Inferior parietal cortex (tissue), 1 donor: ENCODE measurements around the gene BMERB1.
"Not testable (repeated sequence)": the region's sequence is repeated elsewhere in the genome, so short reads cannot be mapped to it uniquely, and the experiment has no call there.

Experiments used
- DNase-seq: peaks from one replicate; pipeline ENCODE4 v3.0.0-alpha.2; 2016; ENCODE audit errors: extremely low spot score

Gene BMERB1

GRCh38 chr16:15434425-15435215 is at the start of gene BMERB1:
Gene BMERB1 (plus strand): TSS chr16:15434588. CDS start chr16:15434654, 66 bp downstream.
- DNase-seq, result peak; percentile 85

GRCh38 chr16:15388060-15388459 is 46.3 kb upstream of the BMERB1 start:
- DNase-seq, result not testable (repeated sequence)

- not testable (repeated sequence) for DNase-seq
These were observed 44.5 kb upstream of the BMERB1 start for GRCh38 chr16:15389916-15390315.

- not testable (repeated sequence) for DNase-seq
These were observed 41.4 kb upstream of the BMERB1 start for GRCh38 chr16:15393025-15393424.

- DNase-seq, result peak; percentile 9
These were observed 38.5 kb upstream of the BMERB1 start, which contains the start of gene MPV17L for GRCh38 chr16:15395631-15396508. Gene MPV17L (plus strand): TSS chr16:15395754. CDS start chr16:15395898, 144 bp downstream.

- DNase-seq, result not testable (repeated sequence)
These were observed 37.9 kb upstream of the BMERB1 start for GRCh38 chr16:15396509-15396829.

GRCh38 chr16:15396948-15397594 is 37.3 kb upstream of the BMERB1 start:
- DNase-seq, result no peak

GRCh38 chr16:15398618-15399316 is 35.6 kb upstream of the BMERB1 start:
- DNase-seq, result no peak

- DNase-seq, result no peak
These were observed 35.1 kb upstream of the BMERB1 start for GRCh38 chr16:15399317-15399716.

GRCh38 chr16:15400314-15400713 is 34.1 kb upstream of the BMERB1 start:
- not testable (repeated sequence) for DNase-seq

- no peak for DNase-seq
These were observed 32.4 kb upstream of the BMERB1 start for GRCh38 chr16:15401972-15402371.

GRCh38 chr16:15403392-15403995 is 30.9 kb upstream of the BMERB1 start:
- no peak for DNase-seq

GRCh38 chr16:15404091-15404490 is 30.3 kb upstream of the BMERB1 start:
- not testable (repeated sequence) for DNase-seq

GRCh38 chr16:15404792-15405191 is 29.6 kb upstream of the BMERB1 start:
- no peak for DNase-seq

GRCh38 chr16:15407756-15408155 is 26.6 kb upstream of the BMERB1 start:
- DNase-seq, result not testable (repeated sequence)

- not testable (repeated sequence) for DNase-seq
These were observed 24.9 kb upstream of the BMERB1 start for GRCh38 chr16:15409476-15409875.

GRCh38 chr16:15415511-15415985 is 18.8 kb upstream of the BMERB1 start:
- no peak for DNase-seq

GRCh38 chr16:15417197-15417596 is 17.2 kb upstream of the BMERB1 start:
- DNase-seq, result no peak

- DNase-seq, result no peak
These were observed 16.2 kb upstream of the BMERB1 start for GRCh38 chr16:15418206-15418605.

GRCh38 chr16:15421696-15422095 is 12.7 kb upstream of the BMERB1 start:
- DNase-seq, result not testable (repeated sequence)

- no peak for DNase-seq
These were observed 12.2 kb upstream of the BMERB1 start for GRCh38 chr16:15422222-15422621.
